GM21576 (cell line): ENCODE data around the gene GPR63.

Experiments
- ATAC-seq: cut with Tn5 transposase; IDR thresholded peaks from one replicate; pipeline ENCODE4 v1.9.1; 2021; ENCODE audit warnings: mild to moderate bottlenecking, moderate library complexity; ENCODE audit not compliant: unreplicated experiment

Gene GPR63

GRCh38 chr6:96837081-96837971, at the start of gene GPR63:
Gene GPR63, minus strand, starts transcription at chr6:96837477. Its CDS starts 37,746 bp downstream, at chr6:96799731.
- ATAC-seq, result peak; percentile 86

GRCh38 chr6:96886519-96886918, 49.2 kb upstream of the GPR63 start:
- ATAC-seq, result no peak

- peak; percentile 98 for ATAC-seq
Observed at GRCh38 chr6:96885187-96885631, 47.9 kb upstream of the GPR63 start.

GRCh38 chr6:96878143-96878542, 40.9 kb upstream of the GPR63 start:
- no peak for ATAC-seq

- ATAC-seq, result no peak
Observed at GRCh38 chr6:96876886-96877545, 39.7 kb upstream of the GPR63 start.

GRCh38 chr6:96872976-96873375, 35.7 kb upstream of the GPR63 start:
- no peak for ATAC-seq

- ATAC-seq, result no peak
Observed at GRCh38 chr6:96865055-96865405, 27.8 kb upstream of the GPR63 start.

GRCh38 chr6:96864216-96865054, 27.2 kb upstream of the GPR63 start:
- ATAC-seq, result no peak

GRCh38 chr6:96862560-96862959, 25.3 kb upstream of the GPR63 start:
- ATAC-seq, result no peak

- no peak for ATAC-seq
Observed at GRCh38 chr6:96861588-96861987, 24.3 kb upstream of the GPR63 start.

GRCh38 chr6:96856856-96857255, 19.6 kb upstream of the GPR63 start:
- ATAC-seq, result no peak

- ATAC-seq, result no peak
Observed at GRCh38 chr6:96853083-96853482, 15.8 kb upstream of the GPR63 start.

- no peak for ATAC-seq
Observed at GRCh38 chr6:96852605-96853004, 15.3 kb upstream of the GPR63 start.

- ATAC-seq, result no peak
Observed at GRCh38 chr6:96851858-96852257, 14.6 kb upstream of the GPR63 start.

GRCh38 chr6:96849615-96850014, 12.3 kb upstream of the GPR63 start:
- ATAC-seq, result no peak

- no peak for ATAC-seq
Observed at GRCh38 chr6:96844530-96844929, 7.3 kb upstream of the GPR63 start.

- ATAC-seq, result no peak
Observed at GRCh38 chr6:96841345-96841744, 4.1 kb upstream of the GPR63 start.

- ATAC-seq, result peak; percentile 19
Observed at GRCh38 chr6:96836631-96837080, 621 bp downstream of the GPR63 start.

- no peak for ATAC-seq
Observed at GRCh38 chr6:96834070-96834469, 3.2 kb downstream of the GPR63 start.

- no peak for ATAC-seq
Observed at GRCh38 chr6:96832780-96833179, 4.5 kb downstream of the GPR63 start.

GRCh38 chr6:96826865-96827264, 10.4 kb downstream of the GPR63 start:
- ATAC-seq, result no peak
